ENCODE results near the gene TMPRSS9.
A peak's percentile ranks its signal among the peaks of the same experiment; 100 is the strongest.

TMPRSS9 gene

GRCh38 chr19:2324220-2324948 is 35.7 kb upstream of the TMPRSS9 start:
- peaks cover 53% of the 10 kb centered on the region for H3K79me2 ChIP-seq (ENCODE audit: insufficient read depth, low read length)
- H3K9ac ChIP-seq (ENCODE audit: low read depth, low read length, poor library complexity, severe bottlenecking) = no peak overlapping the region
- H3F3A ChIP-seq (ENCODE audit: low read depth) = no peaks in the 10 kb centered on the region
- peaks cover 19% of the 10 kb centered on the region for H3K4me1 ChIP-seq (ENCODE audit: insufficient read depth, low read length, poor library complexity, severe bottlenecking)
- no peaks in the 10 kb centered on the region for H3K9me2 ChIP-seq (replicated peaks; ENCODE audit: low read depth, low read length)
- no peak for TF ChIP-seq EZH2phosphoT487 (IDR thresholded peaks at IDR 0.05; ENCODE audit: borderline replicate concordance)
- TF ChIP-seq, protein P1, sequence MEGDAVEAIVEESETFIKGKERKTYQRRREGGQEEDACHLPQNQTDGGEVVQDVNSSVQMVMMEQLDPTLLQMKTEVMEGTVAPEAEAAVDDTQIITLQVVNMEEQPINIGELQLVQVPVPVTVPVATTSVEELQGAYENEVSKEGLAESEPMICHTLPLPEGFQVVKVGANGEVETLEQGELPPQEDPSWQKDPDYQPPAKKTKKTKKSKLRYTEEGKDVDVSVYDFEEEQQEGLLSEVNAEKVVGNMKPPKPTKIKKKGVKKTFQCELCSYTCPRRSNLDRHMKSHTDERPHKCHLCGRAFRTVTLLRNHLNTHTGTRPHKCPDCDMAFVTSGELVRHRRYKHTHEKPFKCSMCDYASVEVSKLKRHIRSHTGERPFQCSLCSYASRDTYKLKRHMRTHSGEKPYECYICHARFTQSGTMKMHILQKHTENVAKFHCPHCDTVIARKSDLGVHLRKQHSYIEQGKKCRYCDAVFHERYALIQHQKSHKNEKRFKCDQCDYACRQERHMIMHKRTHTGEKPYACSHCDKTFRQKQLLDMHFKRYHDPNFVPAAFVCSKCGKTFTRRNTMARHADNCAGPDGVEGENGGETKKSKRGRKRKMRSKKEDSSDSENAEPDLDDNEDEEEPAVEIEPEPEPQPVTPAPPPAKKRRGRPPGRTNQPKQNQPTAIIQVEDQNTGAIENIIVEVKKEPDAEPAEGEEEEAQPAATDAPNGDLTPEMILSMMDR (conservative IDR thresholded peaks at IDR 0.05; ENCODE audit: low read length) = no peak
- H2AFZ ChIP-seq (ENCODE audit: low read length) = no peak overlapping the region
- peaks cover 26% of the 10 kb centered on the region for H4K20me1 ChIP-seq (ENCODE audit: insufficient read depth, low read length, poor library complexity, severe bottlenecking)
- no peaks in the 10 kb centered on the region for H3K9me3 ChIP-seq (ENCODE audit: insufficient read depth, low read depth, low read length)
- H3K36me3 ChIP-seq (ENCODE audit: insufficient read depth, low read length) = no peaks in the 10 kb centered on the region
- no peak overlapping the region for H3K4me3 ChIP-seq (ENCODE audit: low read length, poor library complexity, severe bottlenecking)
- peak overlapping the region; percentile 98 for H3K4me2 ChIP-seq (ENCODE audit: low read depth, low read length, poor library complexity, severe bottlenecking)
- H3K27me3 ChIP-seq (ENCODE audit: insufficient read depth, low read length, poor library complexity, severe bottlenecking) = peaks cover 9% of the 10 kb centered on the region

GRCh38 chr19:2325281-2326046 is 34.6 kb upstream of the TMPRSS9 start:
- TF ChIP-seq EZH2phosphoT487 (IDR thresholded peaks at IDR 0.05; ENCODE audit: borderline replicate concordance) = no peak
- TF ChIP-seq, protein P1 (conservative IDR thresholded peaks at IDR 0.05; ENCODE audit: low read length) = no peak
- peaks cover 64% of the 10 kb centered on the region for H3K79me2 ChIP-seq (ENCODE audit: insufficient read depth, low read length)
- no peak overlapping the region for H2AFZ ChIP-seq (ENCODE audit: low read length)
- H3K9me3 ChIP-seq (ENCODE audit: insufficient read depth, low read depth, low read length) = no peaks in the 10 kb centered on the region
- peaks cover 9% of the 10 kb centered on the region for H3K27me3 ChIP-seq (ENCODE audit: insufficient read depth, low read length, poor library complexity, severe bottlenecking)
- peak overlapping the region; percentile 45 for H3K4me3 ChIP-seq (ENCODE audit: low read length, poor library complexity, severe bottlenecking)
- H3K9me2 ChIP-seq (replicated peaks; ENCODE audit: low read depth, low read length) = no peaks in the 10 kb centered on the region
- H3K4me1 ChIP-seq (ENCODE audit: insufficient read depth, low read length, poor library complexity, severe bottlenecking) = peaks cover 28% of the 10 kb centered on the region
- H3F3A ChIP-seq (ENCODE audit: low read depth) = no peaks in the 10 kb centered on the region
- peak overlapping the region; percentile 98 for H3K4me2 ChIP-seq (ENCODE audit: low read depth, low read length, poor library complexity, severe bottlenecking)
- H3K36me3 ChIP-seq (ENCODE audit: insufficient read depth, low read length) = no peaks in the 10 kb centered on the region
- peaks cover 26% of the 10 kb centered on the region for H4K20me1 ChIP-seq (ENCODE audit: insufficient read depth, low read length, poor library complexity, severe bottlenecking)
- peak overlapping the region; percentile 26 for H3K9ac ChIP-seq (ENCODE audit: low read depth, low read length, poor library complexity, severe bottlenecking)

- peaks cover 26% of the 10 kb centered on the region for H4K20me1 ChIP-seq (ENCODE audit: insufficient read depth, low read length, poor library complexity, severe bottlenecking)
- H3K9me3 ChIP-seq (ENCODE audit: insufficient read depth, low read depth, low read length) = no peaks in the 10 kb centered on the region
- H3K4me1 ChIP-seq (ENCODE audit: insufficient read depth, low read length, poor library complexity, severe bottlenecking) = peaks cover 42% of the 10 kb centered on the region
- H2AFZ ChIP-seq (ENCODE audit: low read length) = no peak overlapping the region
- peaks cover 9% of the 10 kb centered on the region for H3K27me3 ChIP-seq (ENCODE audit: insufficient read depth, low read length, poor library complexity, severe bottlenecking)
- H3K9ac ChIP-seq (ENCODE audit: low read depth, low read length, poor library complexity, severe bottlenecking) = peak overlapping the region; percentile 99
- no peaks in the 10 kb centered on the region for H3K36me3 ChIP-seq (ENCODE audit: insufficient read depth, low read length)
- peaks cover 78% of the 10 kb centered on the region for H3K79me2 ChIP-seq (ENCODE audit: insufficient read depth, low read length)
- peak overlapping the region; percentile 98 for H3K4me2 ChIP-seq (ENCODE audit: low read depth, low read length, poor library complexity, severe bottlenecking)
- TF ChIP-seq, protein P1 (conservative IDR thresholded peaks at IDR 0.05; ENCODE audit: low read length) = no peak
- no peak for TF ChIP-seq EZH2phosphoT487 (IDR thresholded peaks at IDR 0.05; ENCODE audit: borderline replicate concordance)
- H3F3A ChIP-seq (ENCODE audit: low read depth) = peaks cover 3% of the 10 kb centered on the region; the same call in 1 of the 2 replicates
- H3K9me2 ChIP-seq (replicated peaks; ENCODE audit: low read depth, low read length) = no peaks in the 10 kb centered on the region
- peak overlapping the region; percentile 98 for H3K4me3 ChIP-seq (ENCODE audit: low read length, poor library complexity, severe bottlenecking)
Observed at GRCh38 chr19:2326699-2327360, 33.2 kb upstream of the TMPRSS9 start.
